Fibroblast of skin of left biceps (primary cell): ENCODE measurements around the gene ATP5ME.
A peak's percentile ranks its signal among the peaks of the same experiment; 100 is the strongest.
"Not testable (repeated sequence)": the region's sequence is repeated elsewhere in the genome, so short reads cannot be mapped to it uniquely, and the experiment has no call there.

Experiments used
- DNase-seq, 2 experiments: peaks; one replicate each; pipeline ENCODE4 v3.0.0-alpha.2; 2013; ENCODE audit warnings: low read depth in 2 of 2

The ATP5ME gene, protein sequence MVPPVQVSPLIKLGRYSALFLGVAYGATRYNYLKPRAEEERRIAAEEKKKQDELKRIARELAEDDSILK

DNA sequence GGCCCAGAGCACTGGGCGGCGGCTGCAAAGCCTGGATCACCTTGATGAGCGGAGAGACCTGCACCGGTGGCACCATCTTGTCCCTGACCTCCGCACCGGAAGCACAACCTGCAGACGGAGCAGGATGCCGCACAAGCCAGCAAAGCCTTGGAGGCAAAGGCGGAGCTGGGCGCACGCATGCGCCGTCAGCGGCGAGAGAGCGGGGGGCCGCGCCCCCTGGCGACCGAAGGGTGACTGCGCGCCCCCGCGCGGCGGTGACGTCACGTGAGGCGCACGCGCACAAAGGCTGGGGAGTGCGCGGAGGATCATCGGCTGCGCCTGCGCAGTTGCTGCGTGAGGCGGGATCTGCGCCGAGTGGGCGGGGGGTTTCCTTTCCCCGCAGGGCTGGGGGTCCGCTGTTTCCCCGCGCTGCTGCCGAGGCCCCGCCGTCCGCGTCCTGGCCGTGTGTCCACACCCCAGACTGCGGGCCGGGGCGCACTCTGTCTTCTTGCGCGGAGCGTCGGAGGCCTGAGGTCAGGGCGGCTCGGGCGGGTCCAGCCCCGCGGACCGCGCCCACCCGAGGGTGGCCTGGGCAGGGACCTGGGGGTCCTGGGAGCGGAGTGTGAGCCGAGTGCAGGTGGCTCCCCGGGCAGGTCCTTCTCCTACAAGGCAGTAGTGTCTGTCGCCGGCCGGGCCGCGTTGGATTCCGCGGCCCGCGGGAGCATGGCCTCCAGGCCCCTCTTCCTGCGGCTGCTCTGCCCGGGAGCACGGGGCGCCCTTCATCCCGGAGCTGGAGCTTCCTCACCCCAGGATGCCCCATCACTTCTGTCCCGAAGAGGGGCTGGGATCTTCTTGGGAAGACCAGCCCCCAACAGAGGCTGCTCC is at the start of gene ATP5ME, which contains the start of gene MYL5:
TSS of gene ATP5ME (minus strand) at position 105 of the 864 bp plus-strand sequence. CDS start at position 76, 29 bp downstream.
TSS of gene MYL5 (plus strand) at position 371 of the 864 bp plus-strand sequence. CDS start 3,485 bp downstream, outside the sequence.
- DNase-seq: peak; percentile 88 to 89

DNA sequence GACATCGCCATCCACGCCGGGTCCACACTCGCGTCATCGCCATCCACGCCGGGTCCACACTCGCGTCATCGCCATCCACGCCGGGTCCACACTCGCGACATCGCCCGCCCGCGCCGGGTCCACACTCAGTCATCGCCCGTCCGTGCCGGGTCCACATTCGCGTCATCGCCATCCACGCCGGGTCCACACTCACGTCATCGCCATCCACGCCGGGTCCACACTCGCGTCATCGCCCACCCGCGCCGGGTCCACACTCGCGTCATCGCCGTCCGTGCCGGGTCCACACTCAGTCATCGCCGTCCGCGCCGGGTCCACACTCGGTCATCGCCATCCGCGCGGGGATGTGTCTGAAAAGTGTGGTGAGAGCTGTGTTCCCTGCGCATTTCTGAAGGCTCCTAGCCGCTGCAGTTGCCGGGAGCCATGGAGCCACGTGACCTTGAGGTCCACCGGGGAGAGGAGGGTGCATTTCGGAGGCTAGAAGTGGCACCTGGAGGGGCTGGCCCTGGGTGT is 48.8 kb upstream of the ATP5ME start:
- no peak for DNase-seq

- no peak for DNase-seq
These were observed 48.2 kb upstream of the ATP5ME start for GRCh38 chr4:722169-722725.

DNA sequence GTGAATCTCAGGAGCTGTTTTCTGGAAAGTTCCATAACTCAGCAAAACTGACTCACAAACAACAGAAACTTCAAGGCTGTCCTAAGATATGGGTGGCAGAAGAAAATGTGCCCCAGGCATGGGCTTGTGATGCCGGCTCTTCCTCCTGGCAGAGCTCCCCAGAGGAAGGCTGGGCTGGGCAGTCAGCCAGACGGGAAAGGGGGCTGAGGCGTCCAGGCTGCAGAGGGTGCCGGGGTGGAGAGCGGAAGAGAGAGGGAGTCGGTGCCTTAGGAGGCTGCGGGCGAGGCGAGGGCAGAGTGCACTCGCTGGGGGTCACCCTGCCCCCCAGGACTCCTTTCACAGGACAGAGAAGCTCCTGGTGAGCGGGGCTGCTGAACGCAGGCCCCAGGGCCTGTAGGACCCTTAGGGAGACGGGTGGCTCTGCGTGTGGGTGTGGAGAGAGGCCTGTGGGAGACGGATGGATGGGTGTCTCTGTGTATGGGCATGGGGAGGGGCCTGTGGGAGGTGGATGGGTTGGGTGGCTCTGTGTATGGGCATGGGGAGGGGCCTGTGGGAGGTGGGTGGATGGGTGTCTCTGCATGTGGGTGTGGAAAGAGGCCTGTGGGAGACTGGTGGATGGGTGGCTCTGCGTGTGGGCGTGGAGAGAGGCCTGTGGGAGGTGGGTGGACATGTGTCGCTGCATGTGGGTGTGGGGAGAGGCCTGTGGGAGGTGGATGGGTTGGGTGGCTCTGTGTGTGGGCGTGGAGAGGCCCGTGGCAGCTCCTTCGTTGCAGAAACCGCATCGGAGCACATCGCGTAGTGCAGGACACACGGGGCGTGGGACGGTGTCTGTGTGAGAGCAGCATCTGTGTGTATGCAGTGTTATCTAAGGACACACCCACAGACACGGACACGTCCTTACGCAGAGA is 47.4 kb upstream of the ATP5ME start:
- DNase-seq: no peak

GRCh38 chr4:720111-720860 is 46.2 kb upstream of the ATP5ME start:
- DNase-seq: no peak

- DNase-seq: no peak
These were observed 44.4 kb upstream of the ATP5ME start for GRCh38 chr4:718460-718859.

GRCh38 chr4:717601-718320 is 43.7 kb upstream of the ATP5ME start:
- no peak for DNase-seq

DNA sequence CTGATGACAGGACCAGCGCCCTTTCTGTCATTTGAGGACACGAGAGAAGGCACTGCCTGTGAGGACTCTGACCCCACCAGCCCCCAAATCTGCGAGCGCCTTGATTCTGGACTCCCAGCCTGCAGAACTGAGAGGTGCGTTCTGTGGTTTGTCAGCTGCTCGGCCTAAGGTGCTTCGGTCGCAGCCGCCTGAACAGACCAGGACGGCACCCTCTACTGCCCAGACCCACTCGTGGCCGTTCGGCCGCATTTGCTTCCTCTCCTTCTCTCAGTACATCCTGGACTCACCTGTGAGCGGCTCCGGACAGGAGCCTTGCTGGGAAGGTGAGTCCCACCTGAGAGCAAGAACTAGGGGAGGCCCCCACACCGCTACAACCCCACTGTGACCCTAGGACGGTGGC is 40.0 kb upstream of the ATP5ME start:
- DNase-seq: no peak

GRCh38 chr4:712916-713632 is 39.0 kb upstream of the ATP5ME start:
- no peak for DNase-seq

DNA sequence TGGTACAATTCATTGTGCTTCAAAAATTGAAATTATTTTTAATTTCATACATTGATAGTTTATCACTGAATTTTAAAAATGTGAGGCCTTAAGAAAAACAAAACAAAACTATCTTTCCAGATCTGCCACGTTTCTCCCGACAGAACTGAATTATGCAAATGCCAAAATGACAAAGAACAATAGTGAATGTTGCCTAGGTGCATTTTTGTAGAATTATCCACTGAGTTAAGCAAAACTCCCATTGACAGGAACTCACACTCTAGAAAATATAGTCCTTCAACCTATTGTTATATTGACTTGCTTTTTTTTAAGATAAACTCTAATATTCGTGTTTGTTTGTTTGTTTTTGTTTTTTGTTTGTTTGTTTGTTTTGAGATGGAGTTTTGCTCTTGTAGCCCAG is 38.0 kb upstream of the ATP5ME start:
- DNase-seq: no peak

GRCh38 chr4:710916-711315 is 36.8 kb upstream of the ATP5ME start:
- DNase-seq: no peak

GRCh38 chr4:710116-710515 is 36.0 kb upstream of the ATP5ME start:
- no peak for DNase-seq

DNA sequence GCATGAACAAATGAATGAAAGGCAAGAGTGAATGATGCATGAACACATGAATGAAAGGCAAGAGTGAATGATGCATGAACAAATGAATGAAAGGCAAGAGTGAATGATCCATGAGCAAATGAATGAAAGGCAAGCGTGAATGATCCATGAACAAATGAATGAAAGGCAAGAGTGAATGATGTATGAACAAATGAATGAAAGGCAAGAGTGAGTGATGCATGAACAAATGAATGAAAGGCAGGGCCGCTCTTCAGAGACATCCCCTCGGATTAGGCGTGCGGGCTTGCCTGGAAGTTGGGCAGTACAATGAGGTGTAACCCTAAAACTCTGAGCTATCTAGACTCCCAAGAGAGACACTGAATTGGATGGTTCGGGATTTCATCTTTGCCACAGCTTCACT is 35.3 kb upstream of the ATP5ME start:
- no peak for DNase-seq

DNA sequence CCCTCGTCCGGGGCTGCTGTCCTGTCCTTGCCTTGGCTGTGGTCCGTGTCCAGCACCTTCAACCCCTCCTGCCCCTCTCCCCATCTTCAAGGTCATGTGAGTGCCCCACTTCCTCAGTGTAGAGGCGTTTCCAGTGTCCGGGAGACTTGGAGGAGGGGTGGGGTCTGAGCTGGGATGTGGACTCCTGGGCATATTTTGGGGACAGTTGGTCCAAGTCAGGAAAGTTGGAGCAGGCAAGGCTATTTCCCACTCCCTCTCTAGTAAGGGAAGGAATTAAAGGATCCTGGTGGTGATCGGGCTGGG is 34.5 kb upstream of the ATP5ME start:
- DNase-seq: no peak

GRCh38 chr4:707929-708630 is 34.0 kb upstream of the ATP5ME start:
- no peak for DNase-seq

- no peak for DNase-seq
These were observed 32.9 kb upstream of the ATP5ME start for GRCh38 chr4:706834-707598.

- DNase-seq: not testable (repeated sequence)
These were observed 32.1 kb upstream of the ATP5ME start for GRCh38 chr4:706083-706633.
